Neural cell (in vitro differentiated cells): ENCODE measurements around the gene DPP6. TPM values are rescaled to one million over a fixed set of nuclear protein-coding genes. Genes with fewer than 3 reads are reported as not detected.

Experiments used
- H2AFZ ChIP-seq: fragments of 200-600, 300-800 bp; sonication (generic), shearing (Covaris generic); 2 replicates; pipeline ENCODE4 v1.6.0; 2014; ENCODE audit warnings: low read depth, mild to moderate bottlenecking, antibody characterized with exemption, low read length, moderate library complexity
- H3F3A ChIP-seq: fragments of 200-600 bp; shearing (Covaris generic); 2 replicates; pipeline ENCODE4 v1.6.1; 2016; ENCODE audit warnings: mild to moderate bottlenecking, moderate library complexity, mixed read lengths, antibody characterized with exemption, low read length; ENCODE audit not compliant: insufficient read depth, poor library complexity, severe bottlenecking
- H3K27ac ChIP-seq: fragments of 200-600, 300-800 bp; sonication (generic), shearing (Covaris generic); 2 replicates; pipeline ENCODE4 v1.5.1; 2014; ENCODE audit warnings: mild to moderate bottlenecking, low read length, moderate library complexity
- H3K27me3 ChIP-seq: fragments of 300-800, 200-600 bp; sonication (generic), shearing (Covaris generic); 2 replicates; pipeline ENCODE4 v1.6.0; 2014; ENCODE audit warnings: mild to moderate bottlenecking, low read depth, low read length, moderate library complexity; ENCODE audit not compliant: insufficient read depth
- H3K36me3 ChIP-seq: fragments of 300-800, 200-600 bp; sonication (generic), shearing (Covaris generic); 2 replicates; pipeline ENCODE4 v1.5.1; 2014; ENCODE audit warnings: mild to moderate bottlenecking, antibody characterized with exemption, low read length, moderate library complexity; ENCODE audit not compliant: insufficient read depth
- H3K4me2 ChIP-seq: fragments of 300-800, 200-600 bp; sonication (generic), shearing (Covaris generic); 2 replicates; pipeline ENCODE4 v1.6.0; 2014; ENCODE audit warnings: mild to moderate bottlenecking, low read length
- H3K4me3 ChIP-seq: fragments of 300-800, 200-600 bp; sonication (generic), shearing (Covaris generic); 2 replicates; pipeline ENCODE4 v1.5.1; 2014; ENCODE audit warnings: mild to moderate bottlenecking, low read length, moderate library complexity
- H3K79me2 ChIP-seq: fragments of 200-600 bp; shearing (Covaris generic); replicated peaks from 2 replicates; pipeline ENCODE4 v1.6.0; 2014; ENCODE audit warnings: mild to moderate bottlenecking, low read length, moderate library complexity; ENCODE audit not compliant: insufficient read depth
- H3K9ac ChIP-seq: fragments of 300-800, 200-600 bp; sonication (generic), shearing (Covaris generic); 2 replicates; pipeline ENCODE4 v1.6.1; 2016; ENCODE audit warnings: mild to moderate bottlenecking, low read length, mixed read lengths
- H3K9me2 ChIP-seq: fragments of 200-600 bp; shearing (Covaris generic); 2 replicates; pipeline ENCODE4 v1.6.1; 2016; ENCODE audit warnings: mild to moderate bottlenecking, low read length, mixed read lengths; ENCODE audit not compliant: insufficient read depth
- H3K9me3 ChIP-seq: fragments of 200-600, 300-800 bp; sonication (generic), shearing (Covaris generic); 2 replicates; pipeline ENCODE4 v1.6.1; 2016; ENCODE audit warnings: mild to moderate bottlenecking, mixed run types, low read length, moderate library complexity, mixed read lengths
- H4K20me1 ChIP-seq: fragments of 200-600 bp; shearing (Covaris generic); 2 replicates; pipeline ENCODE4 v1.6.1; 2016; ENCODE audit warnings: mild to moderate bottlenecking, mixed run types; ENCODE audit not compliant: insufficient read depth
- EP300 ChIP-seq: fragments of 450-650 bp; conservative IDR thresholded peaks from 2 replicates; pipeline ENCODE4 v1.6.1; 2014; ENCODE audit warnings: antibody characterized with exemption, mild to moderate bottlenecking, moderate library complexity; ENCODE audit not compliant: poor library complexity, severe bottlenecking
- EZH2 ChIP-seq: fragments of 200-600, 300-800 bp; shearing (Covaris generic), sonication (generic); IDR thresholded peaks from 2 replicates; pipeline ENCODE4 v1.6.1; 2014; ENCODE audit warnings: antibody characterized with exemption, low read length, borderline replicate concordance, mild to moderate bottlenecking; ENCODE audit not compliant: insufficient read depth, poor library complexity, severe bottlenecking
- MXI1 ChIP-seq: fragments of 450-650 bp; conservative IDR thresholded peaks from 2 replicates; pipeline ENCODE4 v1.6.1; 2014; ENCODE audit warnings: antibody characterized with exemption, mild to moderate bottlenecking; ENCODE audit not compliant: poor library complexity, severe bottlenecking
- POLR2AphosphoS5 ChIP-seq: IDR thresholded peaks from 2 replicates; pipeline ENCODE4 v1.6.1; 2012
- RAD21 ChIP-seq: fragments of 450-650 bp; conservative IDR thresholded peaks from 2 replicates; pipeline ENCODE4 v1.6.1; 2014; ENCODE audit warnings: antibody characterized with exemption, mild to moderate bottlenecking, moderate library complexity
- SMC3 ChIP-seq: fragments of 450-650 bp; conservative IDR thresholded peaks from 2 replicates; pipeline ENCODE4 v1.6.1; 2014; ENCODE audit warnings: antibody characterized with exemption, mild to moderate bottlenecking, moderate library complexity; ENCODE audit not compliant: poor library complexity
- TAF1 ChIP-seq: IDR thresholded peaks from 2 replicates; pipeline ENCODE4 v1.6.1; 2012; ENCODE audit warnings: low read depth
- polyA plus RNA-seq: library from polyadenylated mRNA; depleted of rRNA; stranded (reverse); fragments of >200 nt; gene quantifications from 2 replicates; pipeline ENCODE4 v1.2.3, GENCODE V29; 2014
- TF ChIP-seq, protein P1 (sequence below): IDR thresholded peaks from 2 replicates; pipeline ENCODE4 v1.6.1; 2012; ENCODE audit warnings: borderline replicate concordance
- TF ChIP-seq, protein P2 (sequence below): fragments of 450-650 bp; IDR thresholded peaks from 2 replicates; pipeline ENCODE4 v1.5.1; 2014; ENCODE audit warnings: antibody characterized with exemption, mild to moderate bottlenecking, moderate library complexity; ENCODE audit not compliant: poor library complexity, severe bottlenecking

The DPP6 gene
- polyA plus RNA-seq, 1 donor from 2014 or later: 20.4 TPM

GRCh38 chr7:154633641-154634040 is 581.4 kb downstream of the DPP6 start:
- H2AFZ ChIP-seq: no peak overlapping the region
- no peaks in the 10 kb centered on the region for H3K9me2 ChIP-seq
- no peak overlapping the region for H3K4me2 ChIP-seq
- no peaks in the 10 kb centered on the region for H4K20me1 ChIP-seq
- H3K9me3 ChIP-seq: no peaks in the 10 kb centered on the region
- no peak overlapping the region for H3K9ac ChIP-seq
- H3F3A ChIP-seq: no peaks in the 10 kb centered on the region
- no peak overlapping the region for H3K4me3 ChIP-seq
- no peaks in the 10 kb centered on the region for H3K27me3 ChIP-seq
- TF ChIP-seq EZH2: no peak
- TF ChIP-seq EP300: no peak
- TF ChIP-seq TAF1: no peak
- TF ChIP-seq, protein P1, sequence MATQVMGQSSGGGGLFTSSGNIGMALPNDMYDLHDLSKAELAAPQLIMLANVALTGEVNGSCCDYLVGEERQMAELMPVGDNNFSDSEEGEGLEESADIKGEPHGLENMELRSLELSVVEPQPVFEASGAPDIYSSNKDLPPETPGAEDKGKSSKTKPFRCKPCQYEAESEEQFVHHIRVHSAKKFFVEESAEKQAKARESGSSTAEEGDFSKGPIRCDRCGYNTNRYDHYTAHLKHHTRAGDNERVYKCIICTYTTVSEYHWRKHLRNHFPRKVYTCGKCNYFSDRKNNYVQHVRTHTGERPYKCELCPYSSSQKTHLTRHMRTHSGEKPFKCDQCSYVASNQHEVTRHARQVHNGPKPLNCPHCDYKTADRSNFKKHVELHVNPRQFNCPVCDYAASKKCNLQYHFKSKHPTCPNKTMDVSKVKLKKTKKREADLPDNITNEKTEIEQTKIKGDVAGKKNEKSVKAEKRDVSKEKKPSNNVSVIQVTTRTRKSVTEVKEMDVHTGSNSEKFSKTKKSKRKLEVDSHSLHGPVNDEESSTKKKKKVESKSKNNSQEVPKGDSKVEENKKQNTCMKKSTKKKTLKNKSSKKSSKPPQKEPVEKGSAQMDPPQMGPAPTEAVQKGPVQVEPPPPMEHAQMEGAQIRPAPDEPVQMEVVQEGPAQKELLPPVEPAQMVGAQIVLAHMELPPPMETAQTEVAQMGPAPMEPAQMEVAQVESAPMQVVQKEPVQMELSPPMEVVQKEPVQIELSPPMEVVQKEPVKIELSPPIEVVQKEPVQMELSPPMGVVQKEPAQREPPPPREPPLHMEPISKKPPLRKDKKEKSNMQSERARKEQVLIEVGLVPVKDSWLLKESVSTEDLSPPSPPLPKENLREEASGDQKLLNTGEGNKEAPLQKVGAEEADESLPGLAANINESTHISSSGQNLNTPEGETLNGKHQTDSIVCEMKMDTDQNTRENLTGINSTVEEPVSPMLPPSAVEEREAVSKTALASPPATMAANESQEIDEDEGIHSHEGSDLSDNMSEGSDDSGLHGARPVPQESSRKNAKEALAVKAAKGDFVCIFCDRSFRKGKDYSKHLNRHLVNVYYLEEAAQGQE: no peak
- no peak for TF ChIP-seq POLR2AphosphoS5
- TF ChIP-seq, protein P2, sequence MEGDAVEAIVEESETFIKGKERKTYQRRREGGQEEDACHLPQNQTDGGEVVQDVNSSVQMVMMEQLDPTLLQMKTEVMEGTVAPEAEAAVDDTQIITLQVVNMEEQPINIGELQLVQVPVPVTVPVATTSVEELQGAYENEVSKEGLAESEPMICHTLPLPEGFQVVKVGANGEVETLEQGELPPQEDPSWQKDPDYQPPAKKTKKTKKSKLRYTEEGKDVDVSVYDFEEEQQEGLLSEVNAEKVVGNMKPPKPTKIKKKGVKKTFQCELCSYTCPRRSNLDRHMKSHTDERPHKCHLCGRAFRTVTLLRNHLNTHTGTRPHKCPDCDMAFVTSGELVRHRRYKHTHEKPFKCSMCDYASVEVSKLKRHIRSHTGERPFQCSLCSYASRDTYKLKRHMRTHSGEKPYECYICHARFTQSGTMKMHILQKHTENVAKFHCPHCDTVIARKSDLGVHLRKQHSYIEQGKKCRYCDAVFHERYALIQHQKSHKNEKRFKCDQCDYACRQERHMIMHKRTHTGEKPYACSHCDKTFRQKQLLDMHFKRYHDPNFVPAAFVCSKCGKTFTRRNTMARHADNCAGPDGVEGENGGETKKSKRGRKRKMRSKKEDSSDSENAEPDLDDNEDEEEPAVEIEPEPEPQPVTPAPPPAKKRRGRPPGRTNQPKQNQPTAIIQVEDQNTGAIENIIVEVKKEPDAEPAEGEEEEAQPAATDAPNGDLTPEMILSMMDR: no peak
- no peak for TF ChIP-seq RAD21
- no peak for TF ChIP-seq MXI1
- no peaks in the 10 kb centered on the region for H3K79me2 ChIP-seq
- H3K27ac ChIP-seq: no peak overlapping the region
- no peaks in the 10 kb centered on the region for H3K36me3 ChIP-seq

DNA sequence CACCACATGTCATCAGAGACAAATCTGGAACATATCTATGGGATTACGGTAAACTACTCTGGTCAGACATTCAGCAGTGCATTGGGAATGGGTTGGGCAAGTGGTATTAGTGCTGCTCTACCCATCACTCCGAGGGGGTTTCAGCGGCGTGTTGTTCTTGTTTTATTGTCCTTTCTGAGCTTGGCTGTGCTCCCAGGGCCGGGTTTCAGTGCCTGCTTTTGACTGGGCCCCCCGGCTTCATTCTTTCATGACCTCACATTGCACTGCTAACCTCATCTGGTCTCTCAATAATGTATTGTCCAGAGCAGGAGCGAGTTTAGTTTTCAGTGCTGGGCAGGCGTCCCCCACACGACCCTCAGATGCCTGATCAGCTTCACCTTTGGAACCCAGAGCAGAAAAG is 586.1 kb downstream of the DPP6 start:
- no peaks in the 10 kb centered on the region for H3K9me2 ChIP-seq
- H2AFZ ChIP-seq: no peak overlapping the region
- H3K4me3 ChIP-seq: no peak overlapping the region
- H3K36me3 ChIP-seq: no peaks in the 10 kb centered on the region
- no peaks in the 10 kb centered on the region for H3K79me2 ChIP-seq
- no peak overlapping the region for H3K9ac ChIP-seq
- no peaks in the 10 kb centered on the region for H3K9me3 ChIP-seq
- no peaks in the 10 kb centered on the region for H4K20me1 ChIP-seq
- H3K27me3 ChIP-seq: no peaks in the 10 kb centered on the region
- H3F3A ChIP-seq: no peaks in the 10 kb centered on the region
- H3K4me2 ChIP-seq: no peak overlapping the region
- TF ChIP-seq EP300: no peak
- TF ChIP-seq, protein P2: no peak
- TF ChIP-seq, protein P1: no peak
- TF ChIP-seq SMC3: no peak
- no peak for TF ChIP-seq RAD21
- no peak for TF ChIP-seq TAF1
- TF ChIP-seq POLR2AphosphoS5: no peak
- no peak for TF ChIP-seq EZH2
- TF ChIP-seq MXI1: no peak
- no peak overlapping the region for H3K27ac ChIP-seq
